ENCODE data around the gene MEG3.

The MEG3 gene

DNA sequence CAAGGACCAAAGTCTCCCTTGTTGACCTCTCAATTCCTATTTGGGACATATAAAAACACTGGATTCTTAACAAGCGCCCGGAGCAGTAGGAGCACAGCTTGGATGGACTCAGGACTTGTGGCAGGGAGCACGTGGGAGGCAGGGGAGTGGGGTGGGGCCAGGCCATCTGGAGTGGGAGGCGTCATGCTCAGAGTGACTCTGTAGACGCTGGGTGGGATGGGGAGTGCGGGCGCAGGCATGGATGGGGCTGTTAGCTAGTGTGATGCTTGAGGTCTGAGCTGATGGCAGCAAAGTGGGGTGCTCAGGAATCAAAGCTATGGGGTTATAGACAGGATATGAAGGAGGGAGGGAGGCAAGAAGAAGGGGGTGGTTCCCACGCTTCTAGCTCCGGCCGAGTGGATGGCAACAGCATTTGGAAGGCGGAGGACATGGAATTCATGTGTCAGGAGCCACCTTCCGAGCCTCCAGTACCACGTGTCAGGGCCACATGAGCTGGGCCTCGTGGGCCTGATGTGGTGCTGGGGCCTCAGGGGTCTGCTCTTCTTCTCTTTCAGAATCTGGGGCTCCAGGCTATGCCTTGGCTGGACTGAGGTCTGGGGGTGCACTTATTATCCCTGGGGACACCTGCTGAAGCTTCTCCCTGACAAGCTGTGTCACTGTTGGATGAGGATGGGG is 26.2 kb downstream of the MEG3 start:
- WGBS, 2 experiments (ENCODE audit: insufficient coverage in 2 of 2), result 92 to 93% methylated on average over 13 to 14 of the region's 14 CpGs
- H3K4me3 ChIP-seq (ENCODE audit: extremely low read depth, insufficient read depth, low read length, poor library complexity, severe bottlenecking), result no peak overlapping the region
- H3K27ac ChIP-seq (ENCODE audit: low read depth, low read length, severe bottlenecking), result no peak overlapping the region

GRCh38 chr14:100854435-100854834 is 28.5 kb downstream of the MEG3 start:
- H3K36me3 ChIP-seq (ENCODE audit: control insufficient read depth, insufficient read depth, low read length), result no peaks in the 10 kb centered on the region
- no peak overlapping the region for H3K27ac ChIP-seq (ENCODE audit: low read depth, low read length, severe bottlenecking)
- 86 to 96% methylated on average over 5 of the region's 5 CpGs for WGBS, 2 experiments (ENCODE audit: insufficient coverage in 2 of 2)
- H3K9me3 ChIP-seq (ENCODE audit: control insufficient read depth, low read length), result no peaks in the 10 kb centered on the region
- no peaks in the 10 kb centered on the region for H3K4me1 ChIP-seq (ENCODE audit: control insufficient read depth, insufficient read depth, low read length, poor library complexity, severe bottlenecking)
- H3K4me3 ChIP-seq (ENCODE audit: extremely low read depth, insufficient read depth, low read length, poor library complexity, severe bottlenecking), result no peak overlapping the region

More for the DNA sequence above, 26.2 kb downstream of the MEG3 start:
- no peaks in the 10 kb centered on the region for H3K4me1 ChIP-seq (ENCODE audit: control insufficient read depth, insufficient read depth, low read length, poor library complexity, severe bottlenecking)
- H3K36me3 ChIP-seq (ENCODE audit: control insufficient read depth, insufficient read depth, low read length), result no peaks in the 10 kb centered on the region
- H3K9me3 ChIP-seq (ENCODE audit: control insufficient read depth, low read length), result no peaks in the 10 kb centered on the region

- H3K9me3 ChIP-seq (ENCODE audit: control insufficient read depth, low read length), result no peaks in the 10 kb centered on the region
- H3K27ac ChIP-seq (ENCODE audit: low read depth, low read length, severe bottlenecking), result no peak overlapping the region
- H3K4me3 ChIP-seq (ENCODE audit: extremely low read depth, insufficient read depth, low read length, poor library complexity, severe bottlenecking), result no peak overlapping the region
- H3K36me3 ChIP-seq (ENCODE audit: control insufficient read depth, insufficient read depth, low read length), result no peaks in the 10 kb centered on the region
- 87 to 90% methylated on average over 15 to 18 of the region's 18 CpGs for WGBS, 2 experiments (ENCODE audit: insufficient coverage in 2 of 2)
- H3K4me1 ChIP-seq (ENCODE audit: control insufficient read depth, insufficient read depth, low read length, poor library complexity, severe bottlenecking), result no peaks in the 10 kb centered on the region
These were observed 29.5 kb downstream of the MEG3 start for GRCh38 chr14:100855256-100855930.

DNA sequence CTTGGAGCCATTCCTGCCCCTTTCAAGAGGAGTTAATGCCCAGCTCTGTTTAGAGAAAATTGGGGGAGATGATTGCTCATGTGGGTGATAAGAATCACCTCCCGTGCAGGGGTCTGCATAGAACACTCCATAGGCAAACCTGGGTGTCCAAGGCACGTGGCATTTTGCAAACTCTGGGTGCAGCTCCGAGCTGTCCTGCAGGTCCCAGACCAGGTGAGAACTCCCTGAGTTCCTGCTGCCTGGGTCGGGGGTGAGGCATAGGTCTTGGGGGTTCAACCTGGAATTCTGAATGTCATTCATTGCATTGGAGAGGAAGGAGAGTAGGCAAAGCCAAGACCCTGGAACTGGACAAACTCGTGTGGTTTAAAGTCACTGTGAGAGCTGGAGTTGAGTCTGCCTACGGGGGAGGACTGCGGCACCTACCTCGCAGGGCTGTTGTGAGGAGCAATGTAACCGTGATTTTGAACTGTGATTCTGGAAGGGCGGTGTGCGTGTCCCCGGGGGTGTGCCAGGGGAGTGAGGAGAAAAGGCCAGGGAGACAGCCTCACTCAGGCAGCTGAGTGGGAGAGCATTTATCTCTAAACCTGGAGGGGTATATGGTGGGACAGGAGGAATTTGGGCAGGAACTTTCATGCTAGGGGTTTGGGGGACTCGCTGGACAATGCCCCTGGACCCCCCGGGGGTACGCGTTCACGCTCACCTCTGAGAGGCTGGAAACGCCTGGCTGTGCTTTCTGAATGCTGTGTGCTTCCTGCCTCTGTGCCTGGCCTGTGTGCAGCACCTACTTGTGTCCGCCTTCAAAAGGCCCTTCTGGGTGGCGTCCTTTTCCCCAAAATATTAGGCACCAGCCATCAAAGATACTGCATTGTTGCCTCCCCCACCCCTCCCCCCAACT is 30.4 kb downstream of the MEG3 start:
- Histone ChIP-seq H3K27ac (ENCODE audit: low read depth, low read length, severe bottlenecking) (no peak overlapping the region), H3K9me3 (ENCODE audit: control insufficient read depth, low read length) (no peaks in the 10 kb centered on the region), H3K4me1 (ENCODE audit: control insufficient read depth, insufficient read depth, low read length, poor library complexity, severe bottlenecking) (no peaks in the 10 kb centered on the region), H3K36me3 (ENCODE audit: control insufficient read depth, insufficient read depth, low read length) (no peaks in the 10 kb centered on the region), H3K4me3 (ENCODE audit: extremely low read depth, insufficient read depth, low read length, poor library complexity, severe bottlenecking) (no peak overlapping the region)
- WGBS, 2 experiments (ENCODE audit: insufficient coverage in 2 of 2), result 88 to 93% methylated on average over 19 to 20 of the region's 20 CpGs

DNA sequence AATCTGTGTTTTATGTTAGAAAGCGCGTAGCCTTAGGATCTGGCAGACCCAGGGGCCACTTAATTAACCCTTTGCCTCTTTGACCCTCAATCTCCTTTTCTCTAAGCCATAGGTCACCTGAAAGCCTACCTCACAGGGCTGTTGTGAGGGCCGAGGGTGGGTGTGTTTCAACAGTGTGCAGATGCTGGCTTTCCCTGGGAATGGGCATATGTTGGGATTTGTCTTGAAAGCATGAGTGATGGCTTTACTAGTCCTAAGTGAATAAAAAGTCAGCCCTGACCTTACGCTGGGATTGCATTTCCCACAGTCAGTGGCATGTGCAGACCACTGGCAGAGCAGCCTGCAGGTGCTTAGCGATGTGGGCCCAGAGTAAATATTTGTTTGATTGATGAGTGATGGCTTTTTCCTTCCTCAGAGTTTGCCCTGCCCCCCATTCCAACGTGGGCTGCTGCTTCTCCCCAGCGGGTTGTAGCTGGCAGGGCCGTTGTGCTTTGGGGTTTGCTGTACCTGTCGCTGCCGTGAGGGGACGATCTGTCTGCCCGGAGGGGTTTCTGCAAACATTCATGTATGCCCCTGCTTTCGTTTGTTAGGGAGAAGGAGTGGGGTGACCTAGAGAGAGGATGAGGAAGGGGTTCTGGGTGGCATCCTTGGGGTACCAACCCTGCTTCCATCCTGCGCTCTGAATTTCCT is 31.5 kb downstream of the MEG3 start:
- Histone ChIP-seq H3K9me3 (ENCODE audit: control insufficient read depth, low read length) (no peaks in the 10 kb centered on the region), H3K4me3 (ENCODE audit: extremely low read depth, insufficient read depth, low read length, poor library complexity, severe bottlenecking) (no peak overlapping the region), H3K4me1 (ENCODE audit: control insufficient read depth, insufficient read depth, low read length, poor library complexity, severe bottlenecking) (no peaks in the 10 kb centered on the region), H3K36me3 (ENCODE audit: control insufficient read depth, insufficient read depth, low read length) (no peaks in the 10 kb centered on the region), H3K27ac (ENCODE audit: low read depth, low read length, severe bottlenecking) (no peak overlapping the region)
- 85 to 96% methylated on average over 9 to 10 of the region's 14 CpGs for WGBS, 2 experiments (ENCODE audit: insufficient coverage in 2 of 2)

DNA sequence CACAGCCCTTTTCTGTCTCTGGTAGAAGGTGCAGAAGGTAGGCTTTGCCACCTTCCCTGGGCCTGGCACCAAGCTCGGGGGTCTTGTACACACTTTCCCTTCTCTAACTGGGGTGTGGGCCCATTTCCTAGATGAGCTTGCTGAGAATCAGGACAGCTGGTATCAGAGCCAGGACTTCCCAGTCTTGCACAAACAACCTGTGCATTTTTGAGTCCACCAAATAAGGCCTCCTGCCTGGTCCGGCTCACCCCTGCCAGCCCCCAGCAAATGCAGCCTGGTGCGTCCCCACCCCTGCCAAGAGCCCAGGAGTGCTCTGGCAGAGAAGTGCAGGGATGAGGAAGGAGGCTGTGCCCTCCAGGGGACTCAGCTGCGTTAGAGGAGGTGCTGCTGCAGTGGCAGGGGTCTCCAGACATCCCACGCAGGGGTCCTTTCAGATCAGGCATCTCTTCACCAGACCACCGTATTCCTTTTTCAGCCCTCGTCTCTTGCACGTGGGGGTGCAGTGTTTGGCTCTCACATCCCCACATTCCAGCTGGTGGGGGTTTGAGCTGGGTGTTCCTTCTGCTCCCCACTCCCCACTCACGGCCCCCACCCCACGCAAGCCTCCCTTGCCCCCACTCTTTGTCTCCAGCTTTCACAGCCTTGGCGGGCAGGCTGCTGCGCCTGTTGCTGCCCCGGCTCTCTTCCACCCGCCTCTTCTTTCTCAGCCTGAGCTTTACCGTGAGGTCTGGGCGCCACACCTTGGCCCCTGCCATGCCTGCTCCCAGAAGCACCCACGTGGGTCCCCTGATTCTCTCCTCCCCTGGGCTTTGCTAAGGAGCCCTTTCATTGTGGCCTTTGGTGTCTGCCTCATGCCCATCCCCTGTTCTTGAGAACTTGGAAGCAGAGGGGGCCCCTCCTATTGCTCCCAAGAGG is 32.3 kb downstream of the MEG3 start:
- Histone ChIP-seq H3K36me3 (ENCODE audit: control insufficient read depth, insufficient read depth, low read length) (no peaks in the 10 kb centered on the region), H3K9me3 (ENCODE audit: control insufficient read depth, low read length) (peaks cover 5% of the 10 kb centered on the region), H3K27ac (ENCODE audit: low read depth, low read length, severe bottlenecking) (no peak overlapping the region), H3K4me1 (ENCODE audit: control insufficient read depth, insufficient read depth, low read length, poor library complexity, severe bottlenecking) (no peaks in the 10 kb centered on the region), H3K4me3 (ENCODE audit: extremely low read depth, insufficient read depth, low read length, poor library complexity, severe bottlenecking) (no peak overlapping the region)
- 80% methylated on average over 11 to 13 of the region's 17 CpGs for WGBS, 2 experiments (ENCODE audit: insufficient coverage in 2 of 2)

- H3K36me3 ChIP-seq (ENCODE audit: control insufficient read depth, insufficient read depth, low read length), result no peaks in the 10 kb centered on the region
- no peaks in the 10 kb centered on the region for H3K4me1 ChIP-seq (ENCODE audit: control insufficient read depth, insufficient read depth, low read length, poor library complexity, severe bottlenecking)
- no peak overlapping the region for H3K4me3 ChIP-seq (ENCODE audit: extremely low read depth, insufficient read depth, low read length, poor library complexity, severe bottlenecking)
- WGBS, 2 experiments (ENCODE audit: insufficient coverage in 2 of 2), result 75 to 86% methylated on average over 3 to 5 of the region's 8 CpGs
- H3K27ac ChIP-seq (ENCODE audit: low read depth, low read length, severe bottlenecking), result no peak overlapping the region
- H3K9me3 ChIP-seq (ENCODE audit: control insufficient read depth, low read length), result peaks cover 5% of the 10 kb centered on the region
These were observed 32.9 kb downstream of the MEG3 start for GRCh38 chr14:100858838-100859220.

DNA sequence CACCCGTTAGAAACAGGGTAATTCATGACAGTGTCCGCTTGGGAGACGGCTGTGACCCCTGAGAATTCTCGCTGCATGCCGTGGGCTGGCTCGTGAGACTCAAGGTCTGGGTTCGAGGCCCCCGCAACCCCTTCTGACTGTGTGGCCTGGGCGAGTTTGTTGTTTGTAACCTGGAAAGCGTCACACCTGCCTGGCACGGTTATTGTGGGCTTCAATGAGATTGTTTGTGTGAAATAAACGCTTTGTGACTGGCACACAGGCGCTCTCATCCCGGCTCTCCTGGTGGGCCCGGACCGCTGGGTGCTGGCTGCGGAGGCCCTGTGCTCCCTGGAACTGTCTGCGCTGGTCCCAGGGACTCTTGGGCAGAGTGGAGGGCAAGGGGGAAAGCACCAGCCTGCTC is 33.9 kb downstream of the MEG3 start:
- no peak overlapping the region for H3K27ac ChIP-seq (ENCODE audit: low read depth, low read length, severe bottlenecking)
- 91 to 93% methylated on average over 16 of the region's 18 CpGs for WGBS, 2 experiments (ENCODE audit: insufficient coverage in 2 of 2)
- no peak overlapping the region for H3K4me3 ChIP-seq (ENCODE audit: extremely low read depth, insufficient read depth, low read length, poor library complexity, severe bottlenecking)
- peaks cover 5% of the 10 kb centered on the region for H3K9me3 ChIP-seq (ENCODE audit: control insufficient read depth, low read length)
- no peaks in the 10 kb centered on the region for H3K36me3 ChIP-seq (ENCODE audit: control insufficient read depth, insufficient read depth, low read length)
- peaks cover under 1% of the 10 kb centered on the region for H3K4me1 ChIP-seq (ENCODE audit: control insufficient read depth, insufficient read depth, low read length, poor library complexity, severe bottlenecking)

- WGBS, 2 experiments (ENCODE audit: insufficient coverage in 2 of 2), result 89 to 95% methylated on average over 9 to 14 of the region's 19 CpGs
These were observed 34.8 kb downstream of the MEG3 start for GRCh38 chr14:100860556-100861187.

More at GRCh38 chr14:100860556-100861187, 34.8 kb downstream of the MEG3 start:
- Histone ChIP-seq H3K36me3 (ENCODE audit: control insufficient read depth, insufficient read depth, low read length) (no peaks in the 10 kb centered on the region), H3K4me1 (ENCODE audit: control insufficient read depth, insufficient read depth, low read length, poor library complexity, severe bottlenecking) (peaks cover 4% of the 10 kb centered on the region), H3K27ac (ENCODE audit: low read depth, low read length, severe bottlenecking) (no peak overlapping the region), H3K4me3 (ENCODE audit: extremely low read depth, insufficient read depth, low read length, poor library complexity, severe bottlenecking) (no peak overlapping the region), H3K9me3 (ENCODE audit: control insufficient read depth, low read length) (peaks cover 5% of the 10 kb centered on the region)

Measured in mesodermal cell (in vitro differentiated cells).